GM19468 (cell line): Measurements from ENCODE around the gene TEX53.
A peak's percentile ranks its signal among the peaks of the same experiment; 100 is the strongest.

ENCODE experiments used
- ATAC-seq: cut with Tn5 transposase; IDR thresholded peaks from one replicate; pipeline ENCODE4 v1.9.1; 2021; ENCODE audit warnings: mild to moderate bottlenecking, moderate library complexity, moderate number of reproducible peaks; ENCODE audit not compliant: unreplicated experiment; ENCODE audit errors: extremely low read depth

Gene TEX53

DNA sequence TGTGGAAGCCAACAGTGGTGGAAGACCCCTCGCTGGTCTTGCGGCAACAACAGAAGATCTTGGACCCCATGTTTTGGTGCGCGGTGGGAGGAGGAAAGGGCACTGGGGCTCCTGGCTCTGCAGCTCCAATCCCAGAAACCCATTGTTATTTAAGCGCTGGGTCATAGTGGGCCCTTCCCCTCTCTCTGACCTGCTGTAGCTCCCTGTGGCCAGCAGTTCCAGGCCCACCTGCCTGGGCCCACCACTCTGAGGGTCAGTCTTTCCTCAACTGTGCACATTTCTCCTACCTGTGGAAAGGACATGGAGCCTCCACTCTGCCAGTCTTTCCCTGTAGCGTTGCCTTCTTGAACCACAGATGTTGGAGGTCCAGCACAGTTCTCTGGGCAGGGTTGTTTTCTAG lies at the start of gene TEX53:
Gene TEX53, minus strand, starts transcription at position 101 of the 400 bp plus-strand sequence. Its CDS starts 31 bp downstream, at position 70.
- ATAC-seq, result no peak

DNA sequence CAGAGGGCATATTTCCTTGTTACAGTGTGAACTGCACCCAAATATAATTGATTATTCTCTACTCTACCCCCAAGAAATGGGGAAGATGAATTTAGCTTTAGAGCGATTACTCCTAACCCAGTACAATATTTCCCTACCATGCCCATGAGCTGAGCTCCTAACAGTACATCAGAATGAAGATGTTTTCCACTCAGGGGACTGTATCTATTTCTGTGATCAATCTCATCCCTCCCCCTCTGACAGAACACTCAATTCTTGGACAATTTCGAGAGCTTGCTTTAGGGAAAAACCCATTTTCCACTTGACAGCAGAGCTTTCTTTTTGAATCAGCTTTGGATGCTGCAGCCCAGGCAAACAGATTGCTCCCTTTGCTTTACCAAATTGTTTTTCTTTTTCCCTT lies 49.1 kb upstream of the TEX53 start:
- no peak for ATAC-seq

DNA sequence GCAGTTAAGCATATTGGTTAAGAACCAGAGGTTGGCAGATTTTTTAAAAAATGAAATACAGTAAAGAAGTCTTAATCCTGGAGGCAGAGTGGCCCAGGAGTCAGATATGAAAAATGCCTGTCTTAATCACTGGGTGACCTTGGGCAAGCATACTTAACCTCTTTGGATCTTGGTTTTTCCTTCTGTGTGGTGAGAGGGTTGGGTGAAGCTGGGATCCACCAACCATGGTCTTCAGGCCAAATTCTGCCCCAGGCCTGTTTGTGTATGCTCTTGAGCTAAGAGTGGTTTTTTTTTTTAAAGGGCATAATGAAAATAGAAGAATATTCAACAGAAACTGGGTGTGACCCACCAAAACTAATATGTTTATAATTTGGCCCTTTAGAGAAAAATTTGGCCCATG lies 44.4 kb upstream of the TEX53 start:
- ATAC-seq, result no peak

DNA sequence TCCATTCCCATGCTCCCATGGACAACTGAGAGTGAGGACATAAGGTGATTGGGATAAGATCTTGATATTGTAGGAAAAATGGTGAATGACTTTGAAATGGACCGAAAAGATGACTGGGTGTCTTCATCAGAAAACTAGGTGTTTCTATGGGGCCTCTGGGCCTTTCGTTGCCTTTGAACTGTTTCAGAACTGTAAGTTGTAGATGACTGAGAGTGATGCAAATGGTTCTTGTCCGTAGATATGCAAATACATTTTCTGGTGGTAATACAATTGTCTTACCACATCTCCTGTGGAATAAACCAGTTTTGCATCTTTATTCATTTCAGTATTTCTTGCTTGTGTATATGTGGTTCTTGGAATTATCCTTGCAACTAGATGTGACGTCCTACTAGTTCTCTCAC lies 40.3 kb upstream of the TEX53 start:
- peak; percentile 28 for ATAC-seq

DNA sequence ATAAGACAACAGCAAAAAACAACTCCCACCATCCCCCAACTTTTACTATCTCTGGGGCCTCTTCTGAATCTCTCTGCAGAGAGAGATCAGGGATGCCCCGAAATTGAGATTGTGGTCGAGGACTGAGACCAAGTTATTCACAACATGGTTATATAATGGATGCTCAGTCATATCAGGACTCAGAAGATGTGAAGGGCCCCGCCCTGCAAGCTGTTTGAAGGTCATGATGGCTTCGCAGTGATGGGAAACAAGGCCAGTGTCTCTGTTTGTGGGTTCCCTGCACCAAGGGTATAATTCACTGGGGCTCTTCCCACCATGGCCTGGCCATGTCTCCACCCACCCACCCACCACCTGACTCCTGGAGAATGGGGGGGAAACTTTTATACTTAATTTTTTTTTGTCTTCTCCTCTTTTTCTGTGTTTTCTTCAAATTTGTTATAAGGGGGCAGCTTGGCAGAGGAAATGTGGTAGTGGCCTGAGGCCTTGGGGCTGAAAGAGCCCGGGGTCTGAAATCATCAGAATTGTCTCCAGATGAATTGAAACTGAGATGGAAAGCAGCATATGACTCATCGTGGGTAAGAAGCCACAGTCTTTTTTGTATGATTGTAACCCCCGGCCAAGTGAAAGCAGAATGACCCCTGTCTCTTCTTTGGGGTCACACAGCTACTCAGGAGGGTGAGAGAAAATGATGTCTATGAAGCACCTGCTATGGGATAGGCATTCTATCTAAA lies 39.4 kb upstream of the TEX53 start:
- ATAC-seq, result peak; percentile 57

DNA sequence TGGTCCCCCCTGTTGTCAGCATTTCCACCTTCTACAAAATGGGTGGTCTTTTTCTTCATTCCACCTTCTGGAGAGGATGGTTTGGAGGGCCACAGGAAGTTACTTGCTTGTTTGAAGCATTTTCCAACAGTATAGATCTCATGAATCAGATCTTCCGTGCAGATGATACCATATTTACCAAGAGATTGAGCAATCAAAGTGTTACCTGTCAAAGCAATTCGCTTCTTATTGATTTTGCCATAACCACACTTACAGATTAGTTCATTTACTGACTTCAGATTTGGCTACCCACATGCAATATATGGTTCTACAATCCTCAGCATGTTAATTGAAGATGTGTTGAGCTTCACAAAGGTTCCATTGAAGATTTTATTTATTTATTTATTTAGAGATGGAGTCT lies 38.3 kb upstream of the TEX53 start:
- ATAC-seq, result no peak

DNA sequence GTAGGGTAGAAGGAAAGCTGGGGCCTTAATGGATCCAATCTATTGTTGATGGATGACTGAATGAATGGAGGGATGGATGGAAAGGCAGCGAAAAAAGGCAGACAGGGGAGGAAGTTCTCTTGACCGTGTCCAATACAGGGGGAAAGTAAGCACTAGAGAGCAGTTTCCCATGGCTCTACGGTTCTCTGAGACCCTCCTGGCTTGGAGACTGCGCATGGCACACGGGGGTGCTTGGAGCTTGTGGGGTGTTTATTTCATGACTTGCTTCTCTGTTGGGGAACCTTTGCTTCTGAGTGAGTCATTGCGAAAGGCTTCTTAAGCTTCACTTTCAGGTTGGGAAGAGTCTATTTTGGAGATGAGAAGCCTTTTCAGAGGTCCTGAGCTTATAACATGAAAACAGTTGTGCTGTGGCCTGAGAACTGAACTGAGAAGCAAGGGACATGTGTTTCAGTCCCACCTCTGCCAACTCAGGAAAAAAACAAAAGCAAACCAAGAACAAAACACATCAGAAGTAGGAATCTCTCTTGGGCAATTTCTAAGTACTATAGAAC lies 37.2 kb upstream of the TEX53 start:
- ATAC-seq, result peak; percentile 10

DNA sequence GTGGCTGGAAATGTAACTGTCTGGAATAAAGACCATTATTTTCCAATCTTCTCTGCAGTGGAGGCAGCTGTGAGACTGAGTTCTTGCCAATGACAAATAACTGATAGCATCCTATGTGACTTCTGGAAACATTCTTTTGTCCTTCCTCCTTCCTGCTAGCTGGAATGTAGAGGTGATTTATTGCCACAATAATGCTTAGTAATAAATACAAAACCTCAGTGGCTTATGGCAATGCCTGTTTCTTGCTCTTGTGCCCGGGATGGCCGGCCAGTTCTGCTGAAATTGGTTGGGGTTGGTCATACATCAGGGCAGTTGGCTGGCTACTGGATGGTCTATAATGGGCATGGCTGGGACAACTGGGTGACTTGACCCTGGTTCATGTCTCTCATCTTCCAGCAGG lies 36.5 kb upstream of the TEX53 start:
- no peak for ATAC-seq

DNA sequence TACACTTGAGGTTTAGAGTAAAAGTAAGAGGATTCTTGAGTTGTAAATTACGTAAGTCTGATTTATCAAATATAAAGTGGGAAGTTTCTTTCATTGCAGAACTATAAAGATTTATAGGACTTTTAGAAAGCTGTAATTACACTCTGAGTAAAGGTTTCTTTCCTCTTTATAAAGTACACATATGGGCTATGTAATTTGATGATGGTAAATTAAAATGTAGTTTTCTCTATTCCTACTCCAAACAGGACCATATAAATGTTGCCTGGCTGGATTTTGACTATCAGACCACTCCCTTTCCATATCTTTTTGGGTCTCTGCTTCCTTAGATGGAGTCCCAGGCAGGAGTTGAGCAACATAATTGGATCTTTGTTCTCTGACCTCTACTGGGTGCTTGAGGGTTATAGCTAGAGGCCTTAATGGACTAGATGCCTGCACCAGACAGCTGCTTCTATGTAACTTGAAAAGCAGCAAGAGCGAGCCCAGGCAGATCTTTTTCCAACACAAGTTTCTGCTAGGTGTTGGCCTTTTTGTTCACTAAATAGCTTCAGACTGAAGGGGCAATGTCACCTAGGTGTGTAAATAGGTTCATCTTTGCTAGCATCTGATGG lies 35.7 kb upstream of the TEX53 start:
- no peak for ATAC-seq

DNA sequence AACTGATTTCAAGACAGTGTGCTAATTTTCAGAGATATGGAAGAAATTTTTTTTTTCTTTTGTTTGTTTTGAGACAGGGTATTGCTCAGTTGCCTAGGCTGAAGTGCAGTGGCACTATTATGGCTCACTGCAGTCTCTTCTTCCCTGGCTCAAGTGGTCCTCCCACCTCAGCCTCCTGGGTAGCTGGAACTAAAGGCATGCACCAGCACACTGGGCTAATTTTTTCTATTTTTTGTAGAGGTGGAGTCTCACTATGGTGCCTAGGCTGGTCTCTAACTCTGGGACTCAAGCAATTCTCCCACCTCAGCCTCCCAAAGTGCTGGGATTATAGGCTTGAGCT lies 34.3 kb upstream of the TEX53 start:
- ATAC-seq, result no peak

DNA sequence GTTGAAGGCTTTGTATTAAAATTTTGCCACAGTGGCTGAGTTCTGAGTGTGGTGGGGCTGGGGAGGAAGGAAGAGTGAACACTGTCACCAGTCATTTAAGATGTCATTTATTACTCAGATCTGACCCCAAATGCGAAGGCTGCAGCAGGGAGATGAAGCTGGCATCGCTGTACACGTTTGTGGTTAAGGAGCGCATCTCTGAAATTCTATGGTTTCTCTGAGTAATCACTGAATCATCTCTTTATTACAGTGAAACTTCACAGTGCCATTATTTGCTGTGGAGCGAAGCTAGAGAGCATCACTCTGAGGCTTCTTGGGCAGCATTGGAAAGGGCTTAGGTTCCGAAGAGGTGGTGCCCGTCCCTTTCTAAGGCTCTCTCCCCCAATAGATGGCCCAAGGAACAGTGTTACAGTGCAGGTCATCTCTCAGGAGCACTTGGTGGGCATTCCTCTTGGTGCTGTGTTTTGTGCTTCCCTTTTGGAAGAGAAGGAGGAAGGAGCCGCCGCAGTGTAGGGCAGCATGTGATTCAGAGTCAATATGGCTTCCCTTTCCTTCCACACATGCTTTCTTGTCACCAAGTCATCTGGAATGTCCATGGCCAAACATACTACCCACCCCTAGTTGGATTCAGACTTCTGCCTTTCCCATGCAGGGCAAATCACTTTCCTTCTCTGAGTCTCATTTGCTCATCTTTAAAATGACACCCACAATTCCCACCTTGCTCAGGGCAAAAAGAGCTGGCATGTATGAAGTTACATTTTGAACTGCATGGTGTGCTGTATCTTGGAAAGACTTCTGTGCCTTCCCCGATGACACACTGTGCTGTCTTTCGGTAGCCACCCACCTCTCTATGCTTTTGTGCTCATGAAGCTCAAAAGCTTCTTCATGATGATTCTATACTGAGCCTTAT lies 33.7 kb upstream of the TEX53 start:
- peak; percentile 41 for ATAC-seq

DNA sequence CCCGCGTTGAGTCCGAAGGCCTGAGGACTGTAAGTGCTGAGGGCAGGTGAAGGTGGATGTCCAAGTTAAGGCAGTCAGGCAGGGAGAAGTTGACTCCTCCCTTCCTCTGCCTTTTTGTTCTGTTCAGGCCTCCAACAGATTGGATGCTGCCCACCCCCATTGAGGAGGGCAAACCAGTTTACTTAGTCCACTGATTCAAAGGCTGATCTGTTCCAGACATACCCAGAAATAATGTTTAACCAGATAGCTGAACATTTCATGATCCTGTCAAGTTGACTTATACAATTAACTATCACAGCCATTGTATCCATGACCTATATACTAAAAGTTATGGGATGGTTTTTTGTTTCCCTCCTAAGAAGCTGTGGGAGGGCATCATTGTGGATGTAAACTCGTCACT lies 32.7 kb upstream of the TEX53 start:
- no peak for ATAC-seq

DNA sequence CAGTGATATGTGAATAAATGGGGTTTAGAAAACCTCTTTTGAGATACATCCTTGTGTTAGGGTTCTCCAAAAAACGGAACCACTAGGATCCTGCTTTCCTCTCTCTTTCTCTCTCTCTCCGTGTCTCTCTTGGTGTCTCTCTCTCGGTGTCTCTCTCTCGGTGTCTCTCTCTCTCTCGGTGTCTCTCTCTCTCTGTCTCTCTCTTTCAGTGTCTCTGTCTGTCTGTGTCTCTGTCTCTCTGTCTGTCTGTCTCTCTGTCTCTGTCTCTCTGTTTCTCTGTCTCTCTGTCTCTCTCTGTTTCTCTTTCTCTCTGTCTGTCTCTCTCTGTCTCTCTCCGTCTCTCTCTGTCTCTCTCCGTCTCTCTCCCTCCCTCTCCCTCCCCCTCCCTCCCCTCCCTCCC lies 32.2 kb upstream of the TEX53 start:
- no peak for ATAC-seq

DNA sequence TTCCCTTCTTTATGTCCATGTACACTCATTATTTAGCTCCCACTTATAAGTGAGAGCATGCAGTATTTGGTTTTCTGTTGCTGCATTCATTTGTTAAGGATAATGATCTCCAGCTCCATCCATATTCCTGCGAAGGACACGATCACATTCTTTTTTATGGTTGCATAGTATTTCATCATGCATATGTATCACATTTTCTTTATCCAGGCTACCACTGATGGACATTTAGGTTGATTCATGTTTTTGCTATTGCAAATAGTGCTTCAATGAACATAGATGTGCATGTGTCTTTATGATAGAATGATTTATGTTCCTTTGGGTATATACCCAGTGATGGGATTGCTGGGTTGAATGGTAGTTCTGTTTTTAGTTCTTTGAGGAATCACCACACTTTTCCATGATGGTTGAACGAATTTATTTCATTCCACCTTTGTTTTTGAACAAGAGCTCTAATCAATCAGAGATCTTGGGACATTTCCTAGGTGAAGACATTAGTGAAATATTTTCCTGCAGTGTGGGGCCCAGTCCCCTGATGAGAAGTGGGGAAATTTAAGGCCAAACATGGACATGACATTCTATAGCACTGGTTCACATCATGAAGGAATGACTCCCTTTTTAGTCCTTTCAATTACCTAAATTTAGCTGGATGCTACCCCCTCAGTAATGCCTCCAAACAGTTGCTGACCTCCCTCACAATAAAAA lies 31.5 kb upstream of the TEX53 start:
- ATAC-seq, result no peak

DNA sequence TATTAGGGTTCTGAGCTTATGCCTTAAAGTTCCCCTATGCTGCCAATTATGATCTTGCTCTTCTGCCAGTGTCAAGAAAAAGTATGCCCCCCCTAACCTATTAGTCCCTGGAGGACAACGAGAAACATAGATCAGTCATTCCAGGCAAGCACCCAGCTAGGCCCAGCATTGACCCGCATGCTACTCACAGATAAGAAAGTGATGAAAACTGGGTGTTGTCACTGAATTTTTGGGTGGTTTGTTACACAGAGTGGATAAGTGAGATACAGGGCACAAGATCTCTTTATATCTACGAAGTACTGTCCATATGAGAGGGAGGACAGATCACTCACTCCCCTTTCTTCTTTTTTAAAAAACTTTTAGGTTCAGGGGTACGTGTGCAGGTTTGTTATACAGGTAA lies 30.8 kb upstream of the TEX53 start:
- ATAC-seq, result no peak

DNA sequence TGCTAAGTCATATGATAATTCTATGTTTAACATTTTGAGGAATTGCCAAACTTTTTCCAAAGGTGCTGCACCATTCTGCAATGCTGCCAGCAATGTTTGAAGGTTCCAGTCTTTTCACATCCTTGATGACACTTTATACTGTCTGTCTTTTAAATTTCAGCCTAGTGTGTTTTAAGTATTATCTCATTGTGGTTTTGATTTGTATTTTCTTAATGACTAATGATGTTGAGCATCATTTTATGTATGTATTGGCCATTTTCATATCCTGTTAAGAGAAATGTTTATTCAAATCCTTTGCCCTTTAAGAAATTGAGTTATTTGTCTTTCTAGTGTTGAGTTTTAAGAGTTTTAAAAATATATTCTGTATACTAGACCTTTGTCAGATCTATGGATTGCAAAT lies 29.4 kb upstream of the TEX53 start:
- ATAC-seq, result no peak

DNA sequence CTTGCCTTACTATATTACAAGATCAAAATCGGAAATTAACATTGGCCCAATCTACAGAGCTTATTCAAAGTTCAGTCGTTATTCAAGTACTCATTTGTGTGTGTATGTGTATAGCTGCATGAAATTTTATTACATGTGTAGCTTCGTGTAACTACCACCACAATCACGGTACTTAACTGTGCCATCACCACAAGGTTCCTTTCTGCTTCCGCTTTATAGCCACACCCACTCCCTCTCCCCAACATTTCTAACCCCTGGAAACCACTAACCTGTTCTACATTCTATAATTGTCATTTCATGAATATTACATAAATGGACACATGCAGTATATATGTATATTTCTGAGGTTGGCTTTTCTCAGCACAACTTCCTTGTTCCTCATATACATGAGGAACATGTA lies 28.3 kb upstream of the TEX53 start:
- no peak for ATAC-seq

DNA sequence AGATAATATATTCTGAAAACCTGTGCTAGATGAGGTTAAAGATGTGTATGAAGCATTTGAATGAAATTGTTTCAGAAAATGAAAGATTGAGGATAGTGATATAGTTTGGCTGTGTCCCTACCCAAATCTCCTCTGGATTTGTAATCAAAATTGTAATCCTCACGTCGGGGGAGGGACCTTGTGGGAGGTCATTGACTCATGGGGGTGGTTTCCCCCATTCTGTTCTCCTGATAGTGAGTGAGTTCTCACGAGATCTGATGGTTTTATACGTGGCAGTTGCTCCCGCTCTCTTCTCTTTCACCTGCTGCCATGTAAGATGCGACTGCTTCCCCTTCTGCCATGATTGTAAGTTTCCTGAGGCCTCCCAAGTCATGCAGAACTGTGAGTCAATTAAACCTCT lies 26.4 kb upstream of the TEX53 start:
- ATAC-seq, result no peak

DNA sequence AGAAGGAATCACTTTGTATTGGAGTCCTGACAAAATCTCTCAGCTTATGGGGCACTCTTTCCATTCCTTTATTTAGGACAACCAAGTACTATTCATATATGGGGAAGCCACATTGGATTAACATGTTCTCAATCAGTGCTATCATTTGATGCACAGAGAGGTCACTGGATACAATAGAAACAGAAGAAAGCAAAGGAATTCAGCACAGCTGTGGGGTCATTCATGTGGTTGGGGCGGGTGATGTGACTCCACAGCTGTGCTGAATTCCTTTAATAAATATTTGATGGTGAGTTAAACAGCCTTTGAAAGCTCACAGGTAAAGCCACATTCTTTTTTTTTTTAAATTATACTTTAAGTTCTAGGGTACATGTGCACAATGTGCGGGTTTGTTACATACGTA lies 25.2 kb upstream of the TEX53 start:
- ATAC-seq, result no peak

DNA sequence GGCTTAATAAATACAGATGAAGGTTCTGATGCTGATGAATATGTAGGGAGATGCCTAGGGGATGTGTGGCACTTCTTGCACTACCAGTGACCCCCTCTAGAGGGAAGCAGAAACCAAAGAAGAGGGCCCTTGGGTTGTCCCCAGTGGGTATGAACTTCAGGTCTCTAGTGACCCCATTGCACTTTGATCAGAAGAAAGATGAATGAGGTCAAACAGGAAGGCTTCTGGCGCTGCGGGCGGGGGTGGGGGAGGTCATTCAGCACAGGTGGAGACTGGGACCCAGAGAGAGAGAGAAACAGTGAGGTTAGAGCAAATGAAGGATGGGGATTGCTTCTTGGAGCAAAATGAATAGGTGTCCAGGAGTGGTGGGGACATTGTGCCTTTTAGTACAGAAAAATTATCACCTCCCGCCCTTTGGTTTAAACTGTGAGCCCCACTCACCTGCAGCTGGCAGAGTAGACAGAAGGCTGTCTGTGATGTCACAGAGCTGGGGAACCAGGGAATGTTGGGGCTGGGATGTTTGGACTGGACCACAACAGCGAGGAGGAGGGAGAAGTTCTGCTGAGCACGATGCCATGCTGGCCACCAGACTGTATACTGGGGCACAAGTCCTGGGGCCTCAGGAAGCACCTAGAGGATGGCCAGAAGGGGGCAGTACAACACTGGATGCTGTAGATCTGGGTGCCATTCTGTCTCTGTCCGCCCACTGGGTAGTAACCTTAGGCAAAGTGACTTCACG lies 24.2 kb upstream of the TEX53 start, which contains the start of gene TEX48:
Gene TEX48, minus strand, starts transcription at position 599 of the 739 bp plus-strand sequence. CDS start 10,469 bp downstream, outside the sequence.
- no peak for ATAC-seq
